AG08396 (cell line): Measurements from ENCODE around the gene MGAT2.
"Not testable (repeated sequence)": the region's sequence is repeated elsewhere in the genome, so short reads cannot be mapped to it uniquely, and the experiment has no call there.

ENCODE experiments used
- DNase-seq: peaks from one replicate; pipeline ENCODE4 v3.0.0; 2012; ENCODE audit warnings: low spot score, mixed read lengths

The MGAT2 gene

DNA sequence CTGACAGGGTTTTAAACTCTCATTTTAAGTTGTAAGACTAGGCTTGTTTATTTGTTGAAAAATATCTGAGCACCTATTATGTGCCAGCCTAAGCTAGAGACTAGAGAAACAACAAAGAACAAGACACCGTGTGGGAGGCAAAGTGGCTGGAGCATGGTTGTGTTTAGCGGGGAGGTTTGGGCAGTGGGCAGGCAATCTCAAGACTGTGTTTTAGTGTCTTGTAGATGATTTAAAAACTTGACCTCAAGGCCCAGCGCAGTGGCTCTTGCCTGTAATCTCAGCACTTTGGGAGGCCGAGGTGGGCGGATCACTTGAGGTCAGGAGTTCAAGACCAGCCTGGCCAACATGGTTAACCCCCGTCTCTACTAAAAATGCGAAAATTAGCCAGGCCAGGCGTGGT lies 7.9 kb upstream of the MGAT2 start:
- DNase-seq, result no peak

DNA sequence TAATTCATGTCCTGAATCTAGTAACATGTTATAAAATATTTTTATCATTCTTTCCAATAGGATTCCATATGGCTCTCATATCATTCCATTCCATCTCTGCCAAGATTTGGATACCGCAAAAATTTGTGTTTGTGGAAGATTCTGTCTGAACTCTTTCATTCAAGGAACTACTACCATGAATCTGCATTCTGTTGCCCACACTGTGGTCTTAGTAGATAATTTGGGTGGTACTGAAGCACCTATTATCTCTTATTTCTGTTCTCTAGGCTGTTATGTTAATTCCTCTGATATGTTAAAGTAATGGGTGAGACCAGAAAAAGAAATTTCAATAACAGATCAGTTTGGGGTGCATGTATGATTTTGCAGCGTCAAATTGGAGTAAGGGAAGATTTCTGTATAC lies 6.4 kb upstream of the MGAT2 start:
- no peak for DNase-seq

DNA sequence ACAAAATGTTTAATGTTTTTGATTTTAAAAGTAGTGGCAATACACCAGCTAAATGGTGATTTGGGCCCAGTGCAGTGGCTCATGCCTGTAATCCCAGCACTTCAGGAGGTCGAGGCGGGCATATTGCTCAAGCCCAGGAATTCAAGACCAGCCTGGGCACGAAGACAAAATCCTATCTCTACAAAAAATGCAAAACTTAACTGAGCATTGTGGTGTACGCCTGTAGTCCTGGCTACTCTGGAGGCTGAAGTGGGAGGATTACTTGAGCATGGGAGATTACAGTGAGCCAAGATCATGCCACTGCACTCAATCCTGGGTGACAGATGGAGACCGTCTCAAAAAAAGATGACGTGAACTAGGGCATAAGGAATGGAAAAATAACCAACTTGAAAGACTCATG lies 4.8 kb upstream of the MGAT2 start:
- no peak for DNase-seq

DNA sequence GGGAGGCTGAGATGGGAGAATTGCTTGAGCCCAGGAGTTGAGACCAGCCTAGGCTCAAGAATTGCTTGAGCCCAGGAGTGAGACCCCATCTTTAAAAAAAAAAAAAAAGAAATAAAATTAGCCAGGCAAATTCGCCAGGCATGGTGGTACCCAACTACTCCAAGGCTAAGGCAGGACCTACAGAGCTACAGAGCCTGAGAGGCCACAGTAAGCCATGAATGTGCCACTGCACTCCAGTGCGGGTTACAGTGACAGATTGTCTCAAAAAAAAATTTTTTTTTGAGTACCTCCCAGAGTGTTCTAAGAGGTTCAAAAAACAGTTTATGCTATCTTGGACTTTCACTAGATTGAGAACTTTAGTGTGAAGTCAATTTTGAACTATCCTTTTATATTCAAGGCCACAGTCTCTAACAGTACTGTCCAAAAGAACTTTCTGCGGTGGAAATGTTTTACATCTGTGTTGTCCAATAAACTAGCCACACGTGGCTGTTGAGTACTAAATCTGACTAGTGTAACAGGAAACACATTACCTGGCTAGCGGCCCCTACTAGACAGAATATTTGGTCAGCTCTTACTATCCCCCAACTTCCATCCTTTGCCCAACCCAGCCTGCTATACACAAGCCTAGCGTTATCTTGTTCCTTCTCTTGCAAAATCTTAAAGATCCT lies 2.6 kb upstream of the MGAT2 start:
- no peak for DNase-seq

DNA sequence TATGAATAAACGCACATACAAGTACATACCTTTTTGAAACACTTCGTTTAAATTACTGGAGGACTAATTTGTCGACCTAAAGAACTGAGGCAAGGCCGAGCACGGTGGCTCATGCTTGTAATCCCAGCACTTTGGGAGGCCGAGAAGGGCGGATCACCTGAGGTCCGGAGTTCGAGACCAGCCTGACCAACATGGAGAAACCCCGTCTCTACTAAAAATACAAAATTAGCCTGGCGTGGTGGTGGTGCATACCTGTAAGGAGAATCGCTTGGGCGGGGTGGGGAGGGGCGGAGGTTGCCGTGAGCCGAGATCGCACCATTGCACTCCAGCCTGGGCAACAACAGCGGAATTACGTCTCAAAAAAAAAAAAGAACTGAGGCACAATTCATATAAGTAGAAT lies 1.3 kb upstream of the MGAT2 start:
- DNase-seq, result not testable (repeated sequence)

DNA sequence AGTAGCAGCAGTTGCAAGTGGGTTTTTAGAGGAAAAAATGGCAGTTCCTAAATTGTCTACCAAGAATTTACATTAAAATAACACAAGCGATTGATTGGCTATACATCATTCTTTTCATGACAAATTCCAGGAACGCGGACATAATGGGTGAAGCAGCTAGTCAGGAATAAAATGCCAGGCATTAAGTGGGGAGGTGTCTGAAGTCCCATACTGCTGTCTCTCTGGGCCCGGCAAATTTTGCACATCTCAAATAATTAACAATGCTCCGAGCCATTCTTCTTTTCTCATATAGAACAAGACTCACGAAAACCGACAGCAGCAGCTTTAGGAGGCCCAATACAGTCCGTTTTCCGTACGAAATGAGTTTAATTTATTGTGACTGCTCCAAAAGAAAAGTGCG lies 869 bp upstream of the MGAT2 start:
- no peak for DNase-seq

DNA sequence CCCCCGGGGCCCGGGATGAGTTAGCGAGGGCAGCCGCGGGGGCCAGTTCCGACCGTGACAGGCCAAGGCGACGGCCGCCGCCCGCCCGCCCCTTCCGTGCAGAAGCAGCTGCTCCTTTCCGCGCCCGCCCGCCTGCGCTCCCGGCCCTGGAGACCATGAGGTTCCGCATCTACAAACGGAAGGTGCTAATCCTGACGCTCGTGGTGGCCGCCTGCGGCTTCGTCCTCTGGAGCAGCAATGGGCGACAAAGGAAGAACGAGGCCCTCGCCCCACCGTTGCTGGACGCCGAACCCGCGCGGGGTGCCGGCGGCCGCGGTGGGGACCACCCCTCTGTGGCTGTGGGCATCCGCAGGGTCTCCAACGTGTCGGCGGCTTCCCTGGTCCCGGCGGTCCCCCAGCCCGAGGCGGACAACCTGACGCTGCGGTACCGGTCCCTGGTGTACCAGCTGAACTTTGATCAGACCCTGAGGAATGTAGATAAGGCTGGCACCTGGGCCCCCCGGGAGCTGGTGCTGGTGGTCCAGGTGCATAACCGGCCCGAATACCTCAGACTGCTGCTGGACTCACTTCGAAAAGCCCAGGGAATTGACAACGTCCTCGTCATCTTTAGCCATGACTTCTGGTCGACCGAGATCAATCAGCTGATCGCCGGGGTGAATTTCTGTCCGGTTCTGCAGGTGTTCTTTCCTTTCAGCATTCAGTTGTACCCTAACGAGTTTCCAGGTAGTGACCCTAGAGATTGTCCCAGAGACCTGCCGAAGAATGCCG lies 699 bp downstream of the MGAT2 start:
- peak; percentile 53 for DNase-seq

DNA sequence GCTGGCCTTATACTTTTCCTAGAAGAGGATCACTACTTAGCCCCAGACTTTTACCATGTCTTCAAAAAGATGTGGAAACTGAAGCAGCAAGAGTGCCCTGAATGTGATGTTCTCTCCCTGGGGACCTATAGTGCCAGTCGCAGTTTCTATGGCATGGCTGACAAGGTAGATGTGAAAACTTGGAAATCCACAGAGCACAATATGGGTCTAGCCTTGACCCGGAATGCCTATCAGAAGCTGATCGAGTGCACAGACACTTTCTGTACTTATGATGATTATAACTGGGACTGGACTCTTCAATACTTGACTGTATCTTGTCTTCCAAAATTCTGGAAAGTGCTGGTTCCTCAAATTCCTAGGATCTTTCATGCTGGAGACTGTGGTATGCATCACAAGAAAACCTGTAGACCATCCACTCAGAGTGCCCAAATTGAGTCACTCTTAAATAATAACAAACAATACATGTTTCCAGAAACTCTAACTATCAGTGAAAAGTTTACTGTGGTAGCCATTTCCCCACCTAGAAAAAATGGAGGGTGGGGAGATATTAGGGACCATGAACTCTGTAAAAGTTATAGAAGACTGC lies 1.5 kb downstream of the MGAT2 start:
- no peak for DNase-seq

DNA sequence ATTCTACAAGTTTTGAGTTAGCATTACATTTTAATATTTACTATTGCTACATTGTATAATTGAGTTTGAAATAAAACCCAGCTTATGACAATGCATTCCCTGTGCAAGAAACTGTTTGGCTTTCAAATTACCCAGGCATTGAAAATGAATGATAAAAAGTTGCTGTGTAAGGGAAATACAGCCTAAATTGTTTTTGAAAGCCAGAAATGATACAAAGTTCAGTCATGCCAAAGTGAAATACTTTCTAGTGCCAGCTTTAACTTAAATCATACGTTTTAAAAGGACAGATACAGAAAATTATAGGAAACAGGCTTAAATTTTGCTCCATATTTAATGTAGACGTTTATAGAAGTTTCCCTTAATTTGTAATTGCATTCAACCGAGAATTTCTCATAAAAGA lies 2.8 kb downstream of the MGAT2 start:
- DNase-seq, result no peak

DNA sequence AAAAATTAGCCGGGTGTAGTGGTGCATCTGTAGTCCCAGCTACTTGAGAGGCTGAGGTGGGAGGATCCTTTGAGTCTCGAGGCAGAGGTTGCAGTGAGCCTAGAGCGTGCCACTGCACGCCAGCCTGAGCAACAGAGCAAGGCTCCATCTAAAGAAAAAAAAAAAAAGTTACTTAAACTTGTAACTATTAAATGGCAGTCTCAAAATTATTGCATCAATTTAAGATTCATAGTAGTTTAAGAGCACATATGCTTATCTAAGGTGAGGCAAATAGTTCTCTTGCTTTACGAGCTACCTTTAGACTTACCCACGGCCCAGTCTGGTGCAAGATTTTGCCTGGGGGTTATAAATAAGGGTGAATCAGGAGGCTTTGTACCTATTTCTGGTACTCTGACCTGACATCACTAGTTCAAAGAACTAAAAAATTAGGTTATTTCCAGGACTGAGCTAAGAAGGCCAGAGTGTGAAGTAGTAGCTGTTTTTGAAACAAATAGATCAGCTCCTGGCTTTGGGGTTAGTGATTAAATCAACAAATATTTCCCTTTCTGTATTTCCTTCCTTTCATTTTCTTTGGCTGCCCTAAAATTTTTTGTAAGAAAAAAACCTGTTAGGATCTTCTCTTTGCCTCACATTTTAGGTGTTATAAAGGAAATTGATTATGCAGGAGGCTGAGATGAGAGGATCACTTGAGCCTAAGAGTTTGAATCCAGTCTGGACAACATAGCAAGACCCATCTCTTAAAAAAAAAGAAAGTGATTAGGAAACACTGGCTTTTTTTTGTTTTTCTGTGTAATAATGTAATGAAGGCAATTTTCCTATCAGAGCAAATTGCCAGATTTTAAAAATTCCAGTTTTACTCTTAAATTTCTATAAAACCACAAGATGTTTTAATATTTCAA lies 3.6 kb downstream of the MGAT2 start:
- no peak for DNase-seq

DNA sequence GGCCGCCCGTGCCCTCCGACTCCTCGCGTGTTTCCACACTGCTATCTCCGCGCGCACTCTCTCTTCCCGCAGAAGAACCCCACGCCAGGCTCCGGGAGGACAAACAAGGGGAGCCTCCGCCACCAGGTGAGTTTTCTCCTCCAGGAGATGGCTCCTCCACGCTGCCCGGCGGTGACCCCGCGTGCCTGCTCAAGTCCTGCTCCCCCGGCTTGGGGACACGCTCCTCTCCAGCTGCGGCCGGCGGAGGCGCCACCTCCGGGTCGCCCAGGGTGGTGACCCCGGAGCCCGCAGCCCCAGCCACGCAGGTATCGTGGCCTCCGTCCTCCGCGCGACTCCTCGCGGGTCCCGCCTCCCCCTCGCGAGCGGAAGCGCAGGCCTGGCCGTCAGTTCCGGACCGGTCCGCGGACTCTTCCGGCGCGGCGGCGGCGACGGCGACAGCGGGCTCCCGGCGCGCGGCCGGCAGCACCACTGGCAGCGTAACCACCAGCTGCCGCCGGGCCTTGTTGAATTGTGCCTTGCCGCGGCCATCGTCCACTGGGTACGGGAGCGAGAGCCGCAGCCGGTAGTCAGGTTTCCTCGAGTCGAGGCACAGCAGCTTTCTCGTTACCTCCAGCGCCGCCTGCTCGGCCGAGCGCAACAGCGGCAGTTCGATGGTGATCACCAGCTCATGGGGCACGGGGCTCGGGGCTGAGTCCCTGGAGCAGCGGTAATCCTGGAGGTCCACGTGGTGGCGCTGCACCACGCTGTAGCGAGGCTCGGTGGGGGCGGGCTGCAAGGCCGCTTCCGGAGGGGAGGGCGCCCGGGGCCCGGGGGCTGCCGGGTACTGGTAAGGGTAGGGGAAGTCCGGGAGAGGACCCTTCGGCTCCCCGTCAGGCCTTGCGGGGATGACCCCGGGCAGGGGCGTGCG lies 13.3 kb downstream of the MGAT2 start:
- DNase-seq, result peak; percentile 94

DNA sequence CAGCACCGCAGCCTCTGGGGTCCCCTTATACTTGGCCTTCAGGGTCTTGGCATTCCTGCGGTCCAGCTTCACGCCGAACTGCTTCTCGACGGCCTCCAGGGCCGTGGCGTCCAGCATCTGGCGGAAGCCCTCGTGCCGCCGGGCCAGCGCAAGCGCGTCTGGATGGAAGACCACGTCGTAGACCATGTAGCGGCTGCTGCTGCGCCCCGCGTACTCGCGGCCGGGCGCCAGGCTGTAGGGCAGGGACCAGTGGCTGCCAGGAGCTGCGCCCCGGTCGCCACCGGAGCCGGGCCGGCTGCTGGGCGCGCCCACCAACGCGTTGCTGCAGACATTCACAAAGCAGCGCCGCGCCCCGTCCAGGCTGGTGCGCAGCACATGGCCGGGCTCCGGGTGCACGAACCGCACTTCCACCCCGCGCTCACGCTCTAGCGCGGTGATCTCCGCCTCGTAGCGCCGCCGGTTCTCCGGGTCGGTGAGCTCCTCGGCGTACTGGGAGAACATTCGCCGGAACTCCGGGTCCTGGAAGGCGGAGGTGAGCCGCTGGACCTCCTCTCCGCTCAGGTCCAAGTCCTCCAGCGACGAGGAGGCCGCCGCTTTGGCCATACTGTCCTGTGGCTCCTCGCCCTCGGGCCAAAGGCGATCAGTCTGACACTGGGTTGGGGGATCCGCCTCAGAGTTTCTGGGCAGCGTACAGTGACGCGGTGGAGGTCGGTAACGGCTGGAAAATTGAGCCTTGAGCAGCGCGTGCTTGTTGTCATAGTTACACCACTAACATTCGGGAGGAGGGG lies 14.1 kb downstream of the MGAT2 start, which contains the start of gene DNAAF2:
DNAAF2 (minus strand) TSS at position 698 of the 788 bp plus-strand sequence; CDS start at position 603, 95 bp downstream.
- DNase-seq, result peak; percentile 77

DNA sequence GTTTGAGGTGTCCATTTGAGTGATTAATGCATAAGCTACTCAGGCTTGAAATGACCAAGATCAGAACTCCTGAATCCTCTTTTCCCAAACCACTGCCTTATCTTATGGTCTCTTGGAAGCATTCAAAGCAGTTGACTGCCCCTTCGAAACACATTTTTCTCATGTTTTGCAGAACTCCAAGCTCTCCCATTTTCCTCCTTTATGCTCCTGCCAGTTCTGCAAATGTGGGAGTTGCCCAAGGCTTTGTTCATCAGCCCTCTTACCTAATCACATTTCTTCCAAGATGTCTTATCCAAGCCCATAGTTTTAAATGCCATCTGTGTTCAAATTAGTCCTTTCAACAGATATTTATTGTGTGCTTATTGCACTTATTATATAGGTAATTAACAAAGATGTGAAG lies 16.3 kb downstream of the MGAT2 start:
- DNase-seq, result no peak

DNA sequence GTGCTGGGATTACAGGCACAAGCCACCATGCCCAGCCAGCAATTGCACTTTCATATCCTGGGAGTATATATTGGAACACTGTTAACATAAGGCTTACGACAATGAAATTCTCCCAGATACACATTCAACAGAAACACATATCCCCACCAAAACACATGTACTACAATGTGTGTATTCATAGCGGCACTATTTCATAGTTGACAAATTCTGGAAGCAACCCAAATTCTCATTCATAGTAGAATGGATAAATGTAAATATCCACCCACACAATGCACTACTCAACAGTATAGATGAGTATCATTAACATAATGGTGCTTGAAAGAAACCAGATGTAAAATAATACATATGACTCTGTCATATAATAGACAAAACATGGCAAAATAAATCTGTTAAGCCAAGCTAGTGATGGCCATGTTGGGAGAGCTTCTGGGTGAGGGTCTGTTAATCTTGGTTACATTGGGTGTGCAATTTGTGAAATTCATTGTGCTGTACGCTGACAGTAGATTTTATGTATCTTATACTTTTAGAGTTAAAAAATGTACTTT lies 17.0 kb downstream of the MGAT2 start:
- DNase-seq, result no peak

DNA sequence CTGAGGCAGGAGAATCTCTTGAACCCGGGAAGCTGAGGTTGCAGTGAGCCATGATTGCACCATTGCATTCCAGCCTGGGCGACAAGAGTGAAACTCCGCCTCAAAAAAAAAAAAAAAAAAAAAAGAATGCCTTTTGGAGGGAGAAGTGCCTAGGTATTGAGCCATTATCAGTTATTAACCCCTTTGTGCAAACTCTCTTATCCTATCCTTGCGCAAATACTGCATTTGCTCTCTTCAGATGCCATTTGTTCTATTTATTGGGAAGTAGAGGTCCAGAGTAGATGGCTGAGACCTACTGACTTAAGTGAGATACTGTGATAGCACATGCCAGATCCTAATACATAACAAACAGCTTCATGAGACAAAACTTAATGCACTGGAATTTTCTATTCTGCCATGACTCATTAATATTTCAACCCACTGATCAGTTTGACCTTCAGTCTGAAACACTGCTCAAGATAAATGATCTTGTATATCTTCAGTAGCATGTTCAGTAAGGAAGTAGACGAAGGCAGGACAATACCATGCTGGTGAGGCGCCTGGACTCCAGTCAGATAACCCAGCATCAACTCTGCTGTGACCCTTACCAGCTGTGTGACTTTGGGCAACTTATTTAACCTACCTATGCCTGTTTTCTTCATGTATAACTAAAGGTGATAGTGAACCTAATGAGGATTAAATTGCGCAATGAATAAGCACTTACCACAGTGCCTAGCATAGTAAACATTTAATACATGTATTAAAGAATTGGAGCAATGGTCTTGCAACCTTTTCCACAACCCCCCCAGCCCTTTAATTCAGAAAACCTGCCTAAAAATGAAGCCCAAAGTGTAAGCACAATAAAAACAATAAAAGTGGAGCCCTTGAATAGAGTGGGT lies 20.2 kb downstream of the MGAT2 start:
- no peak for DNase-seq

DNA sequence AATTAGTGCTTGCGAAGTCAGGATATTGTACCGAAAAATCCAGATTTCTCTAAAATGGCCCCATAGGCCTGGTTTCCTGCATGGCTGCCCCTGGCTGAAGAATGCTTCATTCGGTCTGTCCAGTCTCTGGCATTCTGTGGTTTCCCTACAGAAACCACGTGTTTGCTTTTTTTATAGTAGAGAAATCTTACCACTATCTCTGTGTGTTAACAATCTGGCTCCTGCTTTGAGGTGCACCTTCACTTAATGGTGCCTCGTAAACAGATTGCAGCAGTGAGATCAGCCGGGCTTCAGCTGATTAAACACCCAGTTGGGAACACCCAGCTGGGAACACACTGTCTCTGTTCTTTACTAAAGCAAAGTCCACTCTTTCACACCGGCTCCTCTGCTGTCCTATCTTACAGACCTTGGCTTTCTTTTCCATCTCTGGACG lies 21.1 kb downstream of the MGAT2 start:
- no peak for DNase-seq

DNA sequence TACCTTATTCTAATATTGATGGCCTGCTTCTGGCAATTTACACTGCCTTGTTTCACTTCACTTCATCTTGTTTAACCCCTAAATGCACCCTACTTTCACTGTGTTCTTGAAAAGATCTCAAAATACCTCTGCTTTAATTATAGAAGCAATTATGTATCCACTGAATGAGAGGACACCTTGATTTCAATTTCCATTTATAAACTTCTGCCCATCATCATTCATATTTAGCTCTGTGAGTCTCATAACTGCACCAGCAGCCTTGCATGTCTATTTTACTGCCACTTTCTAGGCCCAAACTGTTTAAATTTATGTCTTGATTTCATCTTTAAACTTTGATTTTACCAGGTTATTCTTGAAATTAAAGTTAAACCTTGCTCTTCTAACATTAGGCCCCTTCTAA lies 21.6 kb downstream of the MGAT2 start:
- DNase-seq, result no peak

DNA sequence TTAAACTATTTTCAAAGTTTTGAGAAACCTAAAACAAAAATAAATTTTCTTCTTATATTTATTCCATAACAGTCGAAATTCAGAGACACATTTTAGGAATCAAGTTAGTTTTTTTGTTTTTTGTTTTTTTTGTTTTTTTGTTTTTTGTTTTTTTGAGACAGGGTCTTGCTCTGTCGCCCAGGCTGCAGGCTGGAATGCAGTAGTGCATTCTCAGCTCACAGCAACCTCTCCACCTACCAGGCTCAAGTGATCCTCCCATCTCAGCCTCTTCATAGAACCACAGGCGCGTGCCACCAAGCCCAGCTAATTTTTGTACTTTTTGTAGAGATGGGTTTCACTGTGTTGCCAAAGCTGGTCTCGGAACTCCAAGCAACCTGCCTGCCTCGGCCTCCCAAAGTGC lies 32.9 kb downstream of the MGAT2 start:
- DNase-seq, result no peak

DNA sequence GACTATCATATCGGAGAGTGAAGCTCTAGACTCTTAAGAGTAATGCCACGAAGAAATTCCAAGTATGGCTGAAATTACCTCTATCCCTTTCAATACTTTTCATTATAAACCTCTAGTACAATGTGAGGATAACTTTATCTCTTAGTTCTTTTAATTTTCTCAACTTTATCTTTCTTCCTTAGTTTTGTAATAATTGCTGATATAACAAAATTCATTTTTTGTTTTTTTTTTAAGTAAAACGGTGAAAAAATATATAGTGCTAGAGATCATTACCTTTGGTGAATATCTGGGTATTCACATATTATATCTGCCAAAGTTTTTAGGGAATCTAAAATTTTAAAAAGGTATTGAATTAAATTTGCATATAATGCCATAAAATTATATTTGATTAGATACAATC lies 33.9 kb downstream of the MGAT2 start:
- DNase-seq, result no peak
